HG03103 (cell line): ENCODE measurements around the gene ZC3H10.

Experiments
- ATAC-seq: cut with Tn5 transposase; IDR thresholded peaks from one replicate; pipeline ENCODE4 v1.9.1; 2021; ENCODE audit warnings: low read depth; ENCODE audit not compliant: unreplicated experiment

ZC3H10 gene

GRCh38 chr12:56164345-56164729 is 46.3 kb downstream of the ZC3H10 start:
- ATAC-seq, result no peak

GRCh38 chr12:56165369-56165768 is 47.3 kb downstream of the ZC3H10 start:
- ATAC-seq, result no peak

DNA sequence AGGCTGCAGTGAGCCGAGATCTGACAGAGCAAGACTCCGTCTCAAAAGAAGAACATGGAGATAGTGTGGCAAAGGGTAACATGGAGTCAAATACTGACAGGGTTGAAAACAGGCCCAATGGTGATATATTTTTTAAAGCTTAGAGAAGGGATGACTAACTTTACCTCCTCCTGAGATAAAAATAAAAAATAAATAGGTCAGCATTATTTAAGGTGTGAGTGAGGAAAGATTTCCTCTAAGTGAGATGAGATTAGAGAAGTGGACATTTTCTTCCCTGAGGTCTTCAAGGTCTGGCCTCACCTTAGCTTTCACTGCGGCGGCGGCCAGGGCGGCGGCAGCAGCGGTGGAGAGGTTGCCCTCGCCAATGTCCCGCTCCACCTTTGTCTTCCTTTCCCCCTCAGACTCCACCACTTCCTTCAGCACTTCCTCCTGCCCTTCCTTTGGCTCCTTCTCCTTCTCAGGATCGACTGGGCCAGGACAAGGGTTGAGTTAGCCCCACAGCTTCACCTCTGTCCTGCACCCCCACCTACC is 51.2 kb downstream of the ZC3H10 start:
- no peak for ATAC-seq

DNA sequence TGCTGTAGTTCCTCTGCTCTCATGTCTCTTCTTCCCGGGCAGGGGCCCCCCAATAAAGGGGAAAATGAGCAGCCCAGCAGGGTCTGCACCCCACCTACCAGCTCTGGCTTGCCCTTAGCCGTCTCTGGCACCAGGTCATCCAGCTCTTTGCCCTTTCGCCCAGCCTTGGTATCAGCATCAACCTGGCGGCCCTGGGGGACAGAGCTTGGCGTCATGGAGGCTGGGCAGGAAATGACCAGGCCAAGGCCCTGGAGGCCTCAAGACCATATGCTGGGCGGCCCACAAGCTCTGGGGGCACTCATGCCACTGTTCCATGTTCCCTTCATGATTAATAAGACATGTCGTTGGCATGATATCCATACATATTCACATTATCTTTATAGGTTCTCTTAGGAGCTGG is 54.8 kb downstream of the ZC3H10 start:
- ATAC-seq, result no peak
